ENCODE data around the gene FBH1.

DNA sequence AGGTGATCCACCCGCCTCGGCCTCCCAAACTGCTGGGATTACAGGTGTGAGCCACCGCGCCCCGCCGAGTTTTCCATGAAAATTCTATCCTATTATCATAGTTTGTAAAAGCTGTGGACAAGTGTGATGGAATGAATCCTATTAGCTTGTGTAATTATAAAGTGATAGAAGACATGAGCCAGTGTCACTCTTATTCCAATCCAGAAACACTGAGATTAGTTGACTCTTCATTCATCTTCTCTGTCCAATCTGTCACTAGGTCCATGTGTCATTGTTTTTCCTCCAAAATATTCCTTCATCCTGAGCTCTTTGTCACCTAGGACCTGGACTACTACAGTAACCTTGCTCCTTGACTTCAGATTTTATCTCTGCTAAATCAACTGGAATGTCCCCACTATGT, 13.5 kb downstream of the FBH1 start:
- no peak for TF ChIP-seq TAF1 (IDR thresholded peaks at IDR 0.05; ENCODE audit: low read depth, low read length)
- TF ChIP-seq POLR2A (IDR thresholded peaks at IDR 0.05; ENCODE audit: low read depth, low read length), result no peak
- no peak for TF ChIP-seq POLR2AphosphoS5 (IDR thresholded peaks at IDR 0.05; ENCODE audit: low read depth, low read length)

Measured in GM12891 (cell line).